Lower lobe of right lung (tissue), 2 donors: ENCODE results near the gene CTXN1. TPM values are rescaled to one million over a fixed set of nuclear protein-coding genes. Genes with fewer than 3 reads are reported as not detected.
A peak's percentile ranks its signal among the peaks of the same experiment; 100 is the strongest.
"Not testable (repeated sequence)": the region's sequence is repeated elsewhere in the genome, so short reads cannot be mapped to it uniquely, and the experiment has no call there.

Experiments used
- ATAC-seq, 2 donors: fragments of 200-7000 bp; cut with Tn5 transposase; one replicate each; pipeline ENCODE4 v1.9.1; 2020 to 2022; ENCODE audit warnings: mild to moderate bottlenecking in 2 of 2, moderate library complexity in 2 of 2
- DNase-seq: peaks from one replicate; pipeline ENCODE4 v3.0.0-alpha.2; 2020
- H3K27ac ChIP-seq: fragments of 200-600 bp; one replicate; pipeline ENCODE4 v1.8.0; 2022
- H3K27me3 ChIP-seq: fragments of 200-600 bp; one replicate; pipeline ENCODE4 v1.8.0; 2022; ENCODE audit warnings: low read depth
- H3K36me3 ChIP-seq: fragments of 200-600 bp; one replicate; pipeline ENCODE4 v1.8.0; 2022; ENCODE audit warnings: mild to moderate bottlenecking
- H3K4me1 ChIP-seq: fragments of 200-600 bp; one replicate; pipeline ENCODE4 v1.8.0; 2022
- H3K4me3 ChIP-seq: fragments of 200-600 bp; one replicate; pipeline ENCODE4 v1.8.0; 2022; ENCODE audit warnings: mild to moderate bottlenecking
- H3K9me3 ChIP-seq: fragments of 200-600 bp; one replicate; pipeline ENCODE4 v1.8.0; 2022
- CTCF ChIP-seq: fragments of 200-600 bp; IDR thresholded peaks from one replicate; pipeline ENCODE4 v1.8.0; 2022; ENCODE audit warnings: antibody characterized with exemption, mild to moderate bottlenecking
- intact Hi-C: fragments of 100-400 bp; cut with DNase I; formaldehyde crosslinking; loops from one replicate; pipeline ENCODE4 v1.11.0; 2022
- total RNA-seq: library from RNA; stranded (reverse); fragmentation: NEBNext Ultra II Directional; extraction: Animal tissue kit (Norgen Biotek cat#: 25700); gene quantifications from one replicate; pipeline ENCODE4 v1.2.1, GENCODE V29; 2021
- donor health status: DM: no; HTN: yes; CAD: no; lungs with severe emphysema.

Gene CTXN1
- total RNA-seq, 1 donor from 2014 or later = 5.8 TPM

- TF ChIP-seq CTCF = no peak
- intact Hi-C loops = no loop called here
- no peaks in the 10 kb centered on the region for H3K36me3 ChIP-seq
- peak overlapping the region; percentile 59 for H3K27ac ChIP-seq
- ATAC-seq = peak; percentile 84 to 85
- no peak overlapping the region for H3K4me3 ChIP-seq
- DNase-seq = peak; percentile 80
- peaks cover 9% of the 10 kb centered on the region for H3K27me3 ChIP-seq
- no peaks in the 10 kb centered on the region for H3K9me3 ChIP-seq
- no peaks in the 10 kb centered on the region for H3K4me1 ChIP-seq
These were observed 31.2 kb downstream of the CTXN1 start for GRCh38 chr19:7894612-7895309.

- H3K4me1 ChIP-seq, H3K4me3 ChIP-seq, ATAC-seq, DNase-seq, H3K27ac ChIP-seq, H3K9me3 ChIP-seq, H3K36me3 ChIP-seq, intact Hi-C loops: not testable (repeated sequence)
- H3K27me3 ChIP-seq = peaks cover 15% of the 10 kb centered on the region
These were observed 32.4 kb downstream of the CTXN1 start for GRCh38 chr19:7893362-7894101.

GRCh38 chr19:7888826-7889217 lies 37.1 kb downstream of the CTXN1 start:
- Histone ChIP-seq H3K27ac (peak overlapping the region; percentile 53), H3K27me3 (peaks cover 16% of the 10 kb centered on the region), H3K4me1 (no peaks in the 10 kb centered on the region), H3K36me3 (no peaks in the 10 kb centered on the region), H3K9me3 (no peaks in the 10 kb centered on the region), H3K4me3 (peak overlapping the region; percentile 52)
- no peak for DNase-seq
- TF ChIP-seq CTCF = no peak
- intact Hi-C loops = no loop called here
- peak in 1 of 2 donors; percentile 12 for ATAC-seq

- DNase-seq (peak; percentile 79), ATAC-seq (peak; percentile 95 to 97)
- no peaks in the 10 kb centered on the region for H3K4me1 ChIP-seq
- intact Hi-C loops = no loop called here
- TF ChIP-seq CTCF = no peak
- peak within 1 kb of the TSS; percentile 52 for H3K4me3 ChIP-seq
- H3K27me3 ChIP-seq = peaks cover 16% of the 10 kb centered on the region
- no peaks in the 10 kb centered on the region for H3K9me3 ChIP-seq
- H3K27ac ChIP-seq = peak within 1 kb of the TSS; percentile 53
- H3K36me3 ChIP-seq = no peaks in the 10 kb centered on the region
These were observed 37.6 kb downstream of the CTXN1 start, which contains the start of gene LRRC8E for GRCh38 chr19:7888145-7888825. Gene LRRC8E, plus strand, starts transcription at chr19:7888510. Its CDS starts 7,094 bp downstream, at chr19:7895604.

- TF ChIP-seq CTCF = no peak
- Histone ChIP-seq H3K27me3 (peaks cover 16% of the 10 kb centered on the region), H3K4me3 (peak overlapping the region; percentile 52), H3K4me1 (no peaks in the 10 kb centered on the region), H3K9me3 (no peaks in the 10 kb centered on the region), H3K36me3 (no peaks in the 10 kb centered on the region), H3K27ac (no peak overlapping the region)
- ATAC-seq = no peak
- DNase-seq = no peak
- intact Hi-C loops = no loop called here
These were observed 38.4 kb downstream of the CTXN1 start for GRCh38 chr19:7887408-7888144.
